PC-3 (cell line): ENCODE measurements around the gene TLR4.

Experiments used
- EZH2 ChIP-seq: fragments of 300-600 bp; sonication (generic); IDR thresholded peaks from one replicate; pipeline ENCODE4 v1.6.1; 2017; ENCODE audit warnings: antibody characterized with exemption, mild to moderate bottlenecking, low read length; ENCODE audit not compliant: unreplicated experiment
- EZH2phosphoT487 ChIP-seq: fragments of 300-600 bp; sonication (generic); IDR thresholded peaks from 2 replicates; pipeline ENCODE4 v1.6.1; 2018; ENCODE audit warnings: mild to moderate bottlenecking, antibody characterized with exemption, low read length, borderline replicate concordance
- TF ChIP-seq, protein P1 (sequence below): fragments of 300-600 bp; sonication (generic); conservative IDR thresholded peaks from 2 replicates; pipeline ENCODE4 v1.5.1; 2017; ENCODE audit warnings: antibody characterized with exemption, low read depth, mild to moderate bottlenecking, low read length

DNA sequence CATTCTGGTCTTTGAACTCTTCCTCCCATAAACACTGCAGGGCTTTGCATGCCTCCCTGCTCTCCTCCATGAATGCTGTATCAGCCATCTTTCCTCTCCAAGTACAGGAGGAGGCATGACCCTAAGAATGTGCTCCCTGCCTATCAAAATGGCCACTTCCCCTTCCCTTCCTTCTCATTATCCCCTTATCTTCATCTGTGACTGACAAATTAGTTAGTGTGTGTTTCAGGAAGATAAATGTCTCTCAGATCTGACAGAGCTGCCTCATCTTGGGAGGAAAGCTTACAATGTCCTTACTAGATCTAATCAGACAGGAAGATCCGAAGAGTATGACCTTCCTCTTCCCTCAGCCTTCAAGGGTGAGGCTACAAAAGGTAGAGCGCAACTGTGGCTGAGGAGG, 46.2 kb downstream of the TLR4 start:
- no peak for TF ChIP-seq EZH2
- TF ChIP-seq, protein P1, sequence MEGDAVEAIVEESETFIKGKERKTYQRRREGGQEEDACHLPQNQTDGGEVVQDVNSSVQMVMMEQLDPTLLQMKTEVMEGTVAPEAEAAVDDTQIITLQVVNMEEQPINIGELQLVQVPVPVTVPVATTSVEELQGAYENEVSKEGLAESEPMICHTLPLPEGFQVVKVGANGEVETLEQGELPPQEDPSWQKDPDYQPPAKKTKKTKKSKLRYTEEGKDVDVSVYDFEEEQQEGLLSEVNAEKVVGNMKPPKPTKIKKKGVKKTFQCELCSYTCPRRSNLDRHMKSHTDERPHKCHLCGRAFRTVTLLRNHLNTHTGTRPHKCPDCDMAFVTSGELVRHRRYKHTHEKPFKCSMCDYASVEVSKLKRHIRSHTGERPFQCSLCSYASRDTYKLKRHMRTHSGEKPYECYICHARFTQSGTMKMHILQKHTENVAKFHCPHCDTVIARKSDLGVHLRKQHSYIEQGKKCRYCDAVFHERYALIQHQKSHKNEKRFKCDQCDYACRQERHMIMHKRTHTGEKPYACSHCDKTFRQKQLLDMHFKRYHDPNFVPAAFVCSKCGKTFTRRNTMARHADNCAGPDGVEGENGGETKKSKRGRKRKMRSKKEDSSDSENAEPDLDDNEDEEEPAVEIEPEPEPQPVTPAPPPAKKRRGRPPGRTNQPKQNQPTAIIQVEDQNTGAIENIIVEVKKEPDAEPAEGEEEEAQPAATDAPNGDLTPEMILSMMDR: no peak
- no peak for TF ChIP-seq EZH2phosphoT487
